Endometrial microvascular endothelial cells (primary cell): ENCODE results near the gene URI1. TPM values are rescaled to one million over a fixed set of nuclear protein-coding genes. Genes with fewer than 3 reads are reported as not detected.
"Not testable (repeated sequence)": the region's sequence is repeated elsewhere in the genome, so short reads cannot be mapped to it uniquely, and the experiment has no call there.

Experiments used
- in situ Hi-C: cut with HindIII; loops from 2 replicates; pipeline ENCODE4 v1.10.0; 2017; ENCODE audit warnings: low sequenced_read_pairs, low pct_unique_long_range_greater_than_20kb; ENCODE audit errors: inconsistent ontology term
- total RNA-seq: library from RNA; depleted of rRNA; stranded (reverse); fragments of >200 nt; gene quantifications from one replicate; pipeline ENCODE4 v1.2.3, GENCODE V29; 2015; ENCODE audit errors: inconsistent ontology term

Gene URI1
- total RNA-seq, 1 donor from 2014 or later, result 23.2 TPM

DNA sequence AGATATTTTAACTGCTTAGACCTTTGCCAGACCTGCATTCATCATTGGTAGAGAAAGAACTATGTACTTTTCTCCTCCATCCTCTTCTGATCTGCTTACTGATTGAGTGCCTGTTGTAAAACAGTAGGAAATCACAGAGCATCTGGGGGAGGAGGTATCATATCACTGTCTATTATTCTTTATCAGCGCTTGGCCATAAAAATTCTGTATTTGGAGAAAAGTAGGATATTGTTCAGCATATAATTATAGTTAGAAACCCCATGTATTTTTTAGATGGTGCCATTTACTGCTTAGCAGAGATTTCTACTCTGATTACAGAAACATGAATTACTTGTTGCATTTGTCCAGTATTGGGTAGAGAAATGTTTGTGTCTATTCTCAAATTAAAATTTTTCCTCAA is 62.4 kb downstream of the URI1 start:
- in situ Hi-C loops, result no loop called here

DNA sequence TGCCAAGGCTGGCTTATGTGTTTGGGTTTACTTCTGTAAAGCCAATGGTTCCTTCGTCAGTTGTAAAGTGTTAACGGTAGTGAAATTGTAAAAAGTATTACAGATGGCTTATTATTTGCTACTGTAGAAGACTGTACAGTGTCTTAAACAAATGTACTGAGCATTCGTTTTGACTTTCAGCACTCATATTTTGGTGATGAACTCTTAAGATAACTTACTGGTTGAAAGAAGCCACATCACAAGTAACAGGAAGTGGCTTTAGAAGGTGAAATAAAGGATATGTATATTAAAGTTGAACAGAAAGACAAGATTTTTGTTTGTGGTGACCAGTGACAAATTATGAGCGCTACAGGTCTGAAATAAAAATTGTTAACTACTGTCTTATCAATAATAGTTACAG is 64.2 kb downstream of the URI1 start:
- in situ Hi-C loops, result no loop called here

DNA sequence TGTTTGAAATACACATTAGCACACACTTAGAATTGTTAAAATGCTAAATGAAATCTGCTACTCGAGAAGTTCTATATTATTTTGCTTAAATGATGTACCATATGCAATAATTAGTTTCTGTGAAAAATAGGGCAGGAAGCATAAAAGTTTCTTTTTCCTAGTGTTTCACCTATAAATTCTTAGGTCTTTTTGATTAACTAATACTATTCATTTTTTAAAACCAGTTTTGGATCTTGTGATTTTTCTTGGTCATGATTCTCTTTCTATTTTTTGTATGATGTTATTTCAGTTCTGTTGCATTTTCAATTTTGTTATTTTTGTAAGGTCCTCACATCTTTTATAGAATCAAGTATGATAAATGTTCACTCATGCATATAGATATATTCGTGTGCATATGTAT is 66.1 kb downstream of the URI1 start:
- in situ Hi-C loops, result no loop called here

- in situ Hi-C loops, result no loop called here
These were observed 67.0 kb downstream of the URI1 start for GRCh38 chr19:30009013-30009412.

- in situ Hi-C loops, result no loop called here
These were observed 69.1 kb downstream of the URI1 start for GRCh38 chr19:30011051-30011578.

DNA sequence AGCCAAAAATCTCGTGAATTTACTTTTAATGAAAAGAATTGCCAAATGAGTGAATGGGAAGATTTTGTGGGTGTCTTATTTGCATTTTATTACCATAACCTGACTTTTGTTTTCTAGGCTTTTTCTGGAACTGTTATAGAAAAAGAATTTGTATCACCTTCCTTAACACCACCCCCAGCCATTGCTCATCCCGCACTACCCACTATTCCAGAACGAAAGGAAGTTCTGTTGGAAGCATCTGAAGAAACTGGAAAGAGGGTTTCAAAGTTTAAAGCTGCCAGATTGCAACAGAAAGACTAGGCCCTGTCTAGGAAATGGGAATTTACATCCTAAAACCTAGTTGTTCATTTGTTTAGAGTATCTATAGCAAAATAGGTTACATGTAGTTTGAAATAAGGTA is 72.7 kb downstream of the URI1 start:
- in situ Hi-C loops, result no loop called here

DNA sequence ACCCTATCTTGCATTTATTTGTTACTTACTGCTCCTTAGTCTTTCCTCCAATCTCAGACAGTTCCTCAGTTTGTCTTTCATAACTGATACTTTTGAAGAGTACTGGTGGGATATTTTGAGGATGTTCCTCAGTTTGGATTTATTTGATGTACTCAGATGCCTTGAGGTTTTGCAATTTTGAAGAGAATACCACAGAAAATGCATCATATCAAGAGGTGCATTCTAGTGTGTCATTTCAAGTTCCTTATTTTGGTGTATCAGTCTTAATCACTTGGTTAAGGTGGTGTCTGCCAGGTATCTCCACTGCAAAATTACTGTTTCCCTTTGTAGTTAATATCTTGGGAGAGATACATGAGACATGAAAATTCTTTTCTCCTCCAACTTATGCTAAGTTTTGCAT is 75.1 kb downstream of the URI1 start:
- in situ Hi-C loops, result no loop called here

GRCh38 chr19:30020189-30020588 is 78.2 kb downstream of the URI1 start:
- in situ Hi-C loops, result no loop called here

- in situ Hi-C loops, result no loop called here
These were observed 80.6 kb downstream of the URI1 start for GRCh38 chr19:30022659-30023058.

- in situ Hi-C loops, result no loop called here
These were observed 81.3 kb downstream of the URI1 start for GRCh38 chr19:30023330-30023729.

- in situ Hi-C loops, result no loop called here
These were observed 82.1 kb downstream of the URI1 start for GRCh38 chr19:30024091-30024490.

GRCh38 chr19:30026933-30027332 is 84.9 kb downstream of the URI1 start:
- in situ Hi-C loops, result no loop called here

DNA sequence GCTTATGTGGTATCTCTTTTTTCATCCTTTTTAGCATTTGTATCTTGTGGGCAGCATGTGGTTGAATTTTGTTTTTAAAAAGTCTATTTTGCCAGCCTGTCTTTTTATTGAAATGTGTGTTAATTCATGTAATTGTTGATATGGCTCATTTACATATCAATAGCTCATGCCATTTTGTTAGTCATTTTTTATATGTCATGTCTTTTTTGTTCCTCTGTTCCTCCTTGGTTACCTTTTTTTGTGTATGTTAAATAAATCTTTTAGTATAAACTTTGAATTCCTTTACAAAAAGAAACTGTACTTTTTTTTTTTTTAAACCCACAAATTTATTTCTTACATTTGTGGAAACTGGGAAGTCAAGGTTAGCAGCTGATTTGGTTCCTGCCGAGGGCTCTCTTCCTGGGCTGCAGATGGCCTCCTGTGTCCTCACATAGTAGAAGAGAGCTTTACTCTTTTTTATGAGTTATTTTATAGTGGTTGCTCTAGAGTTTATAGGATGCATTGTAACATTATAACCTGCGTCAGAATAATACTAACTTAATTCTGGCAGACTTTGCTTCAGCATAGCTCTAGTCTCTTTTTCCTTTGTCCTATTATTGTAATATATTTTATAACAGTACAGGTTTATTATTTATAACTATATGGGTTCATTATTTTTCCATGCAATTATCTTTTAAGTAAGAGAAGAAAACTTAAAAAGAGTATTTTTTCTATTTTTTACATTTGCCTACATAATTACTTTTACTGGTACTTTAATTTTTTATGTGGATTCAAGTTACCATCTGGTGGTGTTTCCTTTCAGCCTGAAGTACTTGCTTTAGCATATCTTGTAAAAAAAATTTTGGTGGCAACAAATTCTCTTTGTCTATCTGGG is 86.3 kb downstream of the URI1 start:
- in situ Hi-C loops, result no loop called here

GRCh38 chr19:30028992-30029343 is 86.9 kb downstream of the URI1 start:
- in situ Hi-C loops, result no loop called here

GRCh38 chr19:30029721-30030510 is 87.9 kb downstream of the URI1 start:
- in situ Hi-C loops, result no loop called here

DNA sequence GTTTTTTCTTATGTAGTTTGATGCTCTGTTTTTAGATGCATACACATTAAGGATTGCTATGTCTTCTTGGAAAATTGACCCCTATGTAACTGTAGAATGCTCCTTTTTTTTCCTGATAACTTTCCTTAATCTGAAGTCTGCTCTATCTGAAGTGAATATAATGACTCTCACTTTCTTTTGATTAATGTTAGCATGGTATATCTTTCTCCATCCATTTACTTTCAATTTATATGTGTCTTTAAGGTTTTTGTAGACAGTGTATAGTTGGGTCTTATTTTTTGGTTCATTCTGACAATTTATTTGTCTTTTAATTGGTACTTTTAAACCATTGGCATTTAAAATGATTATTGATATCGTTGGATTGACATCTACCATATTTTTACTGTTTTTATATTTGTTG is 92.3 kb downstream of the URI1 start:
- in situ Hi-C loops, result no loop called here

GRCh38 chr19:30036154-30037129 is 94.4 kb downstream of the URI1 start:
- in situ Hi-C loops, result no loop called here

DNA sequence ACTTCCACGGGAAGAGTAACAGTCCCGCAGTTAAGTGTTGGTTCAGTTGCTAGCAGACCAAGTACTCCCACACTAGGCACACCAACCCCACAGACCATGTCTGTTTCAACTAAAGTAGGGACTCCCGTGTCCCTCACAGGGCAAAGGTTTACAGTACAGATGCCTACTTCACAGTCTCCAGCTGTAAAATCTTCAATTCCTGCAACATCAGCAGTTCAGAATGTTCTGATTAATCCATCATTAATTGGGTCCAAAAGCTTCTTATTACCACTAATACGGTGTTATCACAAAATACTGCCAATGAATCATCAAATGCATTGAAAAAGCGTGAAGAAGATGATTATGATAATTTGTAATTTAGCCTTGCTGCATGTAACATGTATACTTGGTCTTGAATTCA is 95.8 kb downstream of the URI1 start:
- in situ Hi-C loops, result no loop called here

DNA sequence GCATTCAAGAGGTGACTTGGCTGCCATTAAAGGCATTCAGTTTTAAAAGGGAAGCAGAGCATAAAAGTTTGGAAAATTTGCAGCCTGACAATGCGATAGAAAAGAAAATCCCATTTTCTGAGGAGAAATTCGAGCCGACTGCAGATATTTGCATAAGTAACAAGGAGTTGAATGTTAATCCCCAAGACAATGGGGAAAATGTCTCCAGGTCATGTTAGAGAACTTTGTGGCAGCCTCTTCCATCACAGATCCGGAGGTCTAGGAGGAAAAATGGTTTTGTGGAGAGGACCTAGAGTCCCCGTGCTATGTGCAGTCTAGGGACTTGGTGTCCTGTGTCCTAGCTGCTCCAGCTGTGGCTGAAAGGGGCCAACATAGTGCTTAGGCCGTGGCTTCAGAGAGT is 99.9 kb downstream of the URI1 start:
- in situ Hi-C loops, result not testable (repeated sequence)
